Caco-2 (cell line): ENCODE results near the gene MSH3. TPM values are rescaled to one million over a fixed set of nuclear protein-coding genes. Genes with fewer than 3 reads are reported as not detected.

ENCODE experiments used
- BruUV-seq: library from RNA; stranded (reverse); fragments of 400-500 nt; replicated peaks from 2 replicates; lab custom pipeline; 2021; lab: Mats Ljungman, UMichigan
- CTCF ChIA-PET: fragments of 300-600 bp; sonication (Branson Sonifier 250); formaldehyde crosslinking; loops from one replicate; lab custom pipeline; 2022; ENCODE audit warnings: antibody characterized with exemption; lab: Charles Lee
- POLR2A ChIA-PET: fragments of 300-600 bp; sonication (Branson Sonifier 250); formaldehyde crosslinking; loops from one replicate; lab custom pipeline; 2022; ENCODE audit warnings: antibody characterized with exemption; lab: Charles Lee
- DNase-seq, 2 experiments: peaks; one replicate each; pipeline versions ENCODE4 v3.0.0 to v3.0.0-alpha.2; 2020 to 2022
- H3K27me3 ChIP-seq: replicated peaks from 2 replicates; pipeline ENCODE4 v1.6.0; 2011; ENCODE audit warnings: low read length; ENCODE audit not compliant: control insufficient read depth, insufficient read depth
- H3K36me3 ChIP-seq: 2 replicates; pipeline ENCODE4 v1.5.1; 2011; ENCODE audit warnings: low read length; ENCODE audit not compliant: control insufficient read depth, insufficient read depth
- H3K4me1 ChIP-seq: fragments of 250-450 bp; sonication (Bioruptor Pico); 2 replicates; pipeline ENCODE4 v1.5.1; 2020; ENCODE audit warnings: mild to moderate bottlenecking
- H3K4me3 ChIP-seq: 2 replicates; pipeline ENCODE4 v1.5.1; 2011; ENCODE audit warnings: low read depth, mild to moderate bottlenecking, control low read depth, low read length
- H3K9me3 ChIP-seq: fragments of 250-450 bp; sonication (Bioruptor Pico); 2 replicates; pipeline ENCODE4 v1.5.1; 2020; ENCODE audit warnings: mild to moderate bottlenecking, moderate library complexity
- H3K27ac Mint-ChIP-seq: one replicate; pipeline ENCODE4 v1.8.0; 2022; ENCODE audit warnings: mixed read lengths; ENCODE audit not compliant: unreplicated experiment
- H3K27me3 Mint-ChIP-seq: one replicate; pipeline ENCODE4 v1.8.0; 2022; ENCODE audit warnings: mixed read lengths; ENCODE audit not compliant: insufficient read depth, unreplicated experiment
- H3K36me3 Mint-ChIP-seq: one replicate; pipeline ENCODE4 v1.8.0; 2022; ENCODE audit warnings: mild to moderate bottlenecking, mixed read lengths; ENCODE audit not compliant: insufficient read depth, unreplicated experiment
- H3K4me1 Mint-ChIP-seq: one replicate; pipeline ENCODE4 v1.8.0; 2022; ENCODE audit warnings: low read depth, mixed read lengths; ENCODE audit not compliant: unreplicated experiment
- H3K4me3 Mint-ChIP-seq: one replicate; pipeline ENCODE4 v1.8.0; 2022; ENCODE audit warnings: mild to moderate bottlenecking, moderate library complexity, mixed read lengths; ENCODE audit not compliant: unreplicated experiment
- H3K9me3 Mint-ChIP-seq: one replicate; pipeline ENCODE4 v1.8.0; 2022; ENCODE audit warnings: mixed read lengths; ENCODE audit not compliant: unreplicated experiment
- intact Hi-C: fragments of 100-400 bp; cut with micrococcal nuclease; formaldehyde crosslinking; loops from one replicate; pipeline ENCODE4 v1.10.0; 2022; ENCODE audit not compliant: unreplicated experiment
- total RNA-seq: library from RNA; stranded (reverse); gene quantifications from 2 replicates; pipeline ENCODE4 v1.2.3, GENCODE V29; 2022
- TF ChIP-seq, protein P1 (sequence below), 2 experiments: fragments of 200-600 bp in 1 of 2; IDR thresholded peaks; 1 replicate in 1 of 2; 2 replicates in 1 of 2; pipeline versions ENCODE4 v1.5.1 to v1.8.0; 2011 to 2022; ENCODE audit warnings: antibody characterized with exemption in 1 of 2, control low read depth in 1 of 2, inconsistent platforms in 1 of 2, low read depth in 1 of 2, low read length in 1 of 2, mild to moderate bottlenecking in 1 of 2, moderate library complexity in 1 of 2; ENCODE audit not compliant: insufficient read depth in 1 of 2, severe bottlenecking in 1 of 2, unreplicated experiment in 1 of 2

MSH3 gene
- total RNA-seq, 1 experiment from 2014 or later = 17.1 TPM

DNA sequence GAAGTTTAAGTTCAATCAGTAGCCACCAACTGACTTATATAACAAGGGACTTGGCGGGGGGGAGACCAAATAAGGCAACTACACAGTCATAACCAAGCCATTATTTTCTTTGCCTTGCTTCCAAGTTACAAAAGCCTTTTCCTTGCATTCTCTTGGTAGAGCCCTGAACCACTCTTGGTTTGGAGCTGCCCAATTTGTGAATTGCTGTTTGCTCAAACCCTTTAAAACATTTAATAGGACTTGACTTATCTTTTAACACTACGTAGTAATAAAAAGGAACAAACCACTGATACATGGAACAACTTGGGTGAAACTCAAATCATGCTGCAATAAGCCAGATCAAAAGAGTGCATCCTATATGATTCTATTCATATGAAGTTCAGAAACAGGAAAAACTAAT, 31.7 kb upstream of the MSH3 start:
- Mint-ChIP-seq H3K27ac (no peak overlapping the region), H3K9me3 (no peaks in the 10 kb centered on the region), H3K4me1 (no peaks in the 10 kb centered on the region), H3K4me3 (no peak overlapping the region), H3K27me3 (no peaks in the 10 kb centered on the region), H3K36me3 (no peaks in the 10 kb centered on the region)
- Histone ChIP-seq H3K27me3 (no peaks in the 10 kb centered on the region), H3K9me3 (no peaks in the 10 kb centered on the region), H3K4me1 (no peaks in the 10 kb centered on the region), H3K36me3 (no peaks in the 10 kb centered on the region), H3K4me3 (no peak overlapping the region)
- BruUV-seq = no TSS peak
- ChIA-PET CTCF (no interaction called here), POLR2A (no interaction called here)
- intact Hi-C loops = no loop called here
- TF ChIP-seq, protein P1, sequence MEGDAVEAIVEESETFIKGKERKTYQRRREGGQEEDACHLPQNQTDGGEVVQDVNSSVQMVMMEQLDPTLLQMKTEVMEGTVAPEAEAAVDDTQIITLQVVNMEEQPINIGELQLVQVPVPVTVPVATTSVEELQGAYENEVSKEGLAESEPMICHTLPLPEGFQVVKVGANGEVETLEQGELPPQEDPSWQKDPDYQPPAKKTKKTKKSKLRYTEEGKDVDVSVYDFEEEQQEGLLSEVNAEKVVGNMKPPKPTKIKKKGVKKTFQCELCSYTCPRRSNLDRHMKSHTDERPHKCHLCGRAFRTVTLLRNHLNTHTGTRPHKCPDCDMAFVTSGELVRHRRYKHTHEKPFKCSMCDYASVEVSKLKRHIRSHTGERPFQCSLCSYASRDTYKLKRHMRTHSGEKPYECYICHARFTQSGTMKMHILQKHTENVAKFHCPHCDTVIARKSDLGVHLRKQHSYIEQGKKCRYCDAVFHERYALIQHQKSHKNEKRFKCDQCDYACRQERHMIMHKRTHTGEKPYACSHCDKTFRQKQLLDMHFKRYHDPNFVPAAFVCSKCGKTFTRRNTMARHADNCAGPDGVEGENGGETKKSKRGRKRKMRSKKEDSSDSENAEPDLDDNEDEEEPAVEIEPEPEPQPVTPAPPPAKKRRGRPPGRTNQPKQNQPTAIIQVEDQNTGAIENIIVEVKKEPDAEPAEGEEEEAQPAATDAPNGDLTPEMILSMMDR (IDR thresholded peaks at IDR 0.05; ENCODE audit: insufficient read depth in 1 of 2, low read depth in 1 of 2, low read length in 1 of 2, severe bottlenecking in 1 of 2, unreplicated experiment in 1 of 2) = no peak
- DNase-seq = no peak

DNA sequence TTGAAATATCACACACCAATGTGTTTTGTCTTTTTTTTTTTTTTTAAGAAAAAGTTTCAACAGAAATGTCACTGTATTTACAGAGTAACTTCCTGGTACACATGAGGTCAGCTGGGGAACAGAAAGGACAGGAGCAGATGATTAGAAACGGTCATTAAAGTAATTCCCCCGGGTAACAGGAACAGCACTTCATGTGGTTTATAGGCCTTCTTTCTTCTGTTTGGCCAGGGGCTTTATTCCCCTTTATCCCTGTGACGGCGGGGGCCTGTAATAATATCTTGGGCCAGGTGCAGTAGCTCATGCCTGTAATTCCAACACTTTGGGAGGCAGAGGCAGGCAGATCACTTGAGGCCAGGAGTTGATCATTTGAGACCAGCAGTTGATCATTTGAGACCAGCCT, 30.5 kb upstream of the MSH3 start:
- H3K27me3 ChIP-seq = no peaks in the 10 kb centered on the region
- H3K4me3 Mint-ChIP-seq = no peak overlapping the region
- H3K36me3 ChIP-seq = no peaks in the 10 kb centered on the region
- POLR2A ChIA-PET = interaction anchor here (0.6 kb wide), 1 partner anchor 950 kb away, joined by 3 read pairs; no protein-coding TSS in a partner anchor
- H3K27me3 Mint-ChIP-seq = no peaks in the 10 kb centered on the region
- H3K9me3 ChIP-seq = no peaks in the 10 kb centered on the region
- H3K9me3 Mint-ChIP-seq = no peaks in the 10 kb centered on the region
- TF ChIP-seq, protein P1 (IDR thresholded peaks at IDR 0.05; ENCODE audit: insufficient read depth in 1 of 2, low read depth in 1 of 2, low read length in 1 of 2, severe bottlenecking in 1 of 2, unreplicated experiment in 1 of 2) = no peak
- BruUV-seq = no TSS peak
- no peak for DNase-seq
- H3K4me3 ChIP-seq = no peak overlapping the region
- H3K27ac Mint-ChIP-seq = no peak overlapping the region
- CTCF ChIA-PET = no interaction called here
- intact Hi-C loops = no loop called here
- H3K4me1 ChIP-seq = no peaks in the 10 kb centered on the region
- H3K4me1 Mint-ChIP-seq = no peaks in the 10 kb centered on the region
- H3K36me3 Mint-ChIP-seq = peaks cover under 1% of the 10 kb centered on the region

DNA sequence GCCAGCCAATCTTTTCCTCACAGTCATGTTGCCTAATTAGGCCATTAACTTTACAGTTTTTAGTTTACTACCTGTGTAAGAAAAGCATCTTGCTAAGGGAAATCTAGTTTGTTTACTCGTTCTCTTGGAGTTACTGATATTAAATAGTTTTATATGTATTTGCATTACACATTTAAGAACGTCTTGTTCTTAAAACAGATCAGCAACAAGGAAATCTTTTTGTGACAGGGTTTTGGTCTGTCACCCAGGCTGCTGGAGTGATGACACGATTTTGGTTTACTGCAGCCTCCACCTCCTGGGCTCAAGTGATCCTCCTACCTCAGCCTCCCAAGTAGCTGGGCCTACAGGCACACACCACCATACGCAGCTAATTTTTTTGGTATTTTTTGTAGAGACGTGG, 29.2 kb upstream of the MSH3 start:
- no peak for DNase-seq
- H3K4me3 Mint-ChIP-seq = no peak overlapping the region
- H3K9me3 Mint-ChIP-seq = no peaks in the 10 kb centered on the region
- no peak overlapping the region for H3K4me3 ChIP-seq
- no peaks in the 10 kb centered on the region for H3K4me1 ChIP-seq
- POLR2A ChIA-PET = no interaction called here
- H3K36me3 ChIP-seq = no peaks in the 10 kb centered on the region
- no peaks in the 10 kb centered on the region for H3K27me3 Mint-ChIP-seq
- BruUV-seq = no TSS peak
- no peaks in the 10 kb centered on the region for H3K9me3 ChIP-seq
- intact Hi-C loops = no loop called here
- TF ChIP-seq, protein P1 (IDR thresholded peaks at IDR 0.05; ENCODE audit: insufficient read depth in 1 of 2, low read depth in 1 of 2, low read length in 1 of 2, severe bottlenecking in 1 of 2, unreplicated experiment in 1 of 2) = no peak
- no peaks in the 10 kb centered on the region for H3K27me3 ChIP-seq
- CTCF ChIA-PET = no interaction called here
- no peak overlapping the region for H3K27ac Mint-ChIP-seq
- peaks cover 12% of the 10 kb centered on the region for H3K36me3 Mint-ChIP-seq
- no peaks in the 10 kb centered on the region for H3K4me1 Mint-ChIP-seq
